WERI-Rb-1 (cell line): ENCODE measurements around the gene SULT1B1.

Experiments used
- DNase-seq: peaks from one replicate; pipeline ENCODE4 v3.0.0-alpha.2; 2020
- H3K27ac ChIP-seq: fragments of 250-450 bp; sonication (Bioruptor Pico); 2 replicates; pipeline ENCODE4 v1.5.1; 2020; ENCODE audit warnings: mild to moderate bottlenecking, moderate library complexity
- H3K27me3 ChIP-seq: fragments of 250-450 bp; sonication (Bioruptor Pico); 2 replicates; pipeline ENCODE4 v1.5.1; 2021; ENCODE audit warnings: mild to moderate bottlenecking, low read depth, moderate library complexity; ENCODE audit not compliant: insufficient read depth, severe bottlenecking
- H3K36me3 ChIP-seq: fragments of 250-450 bp; sonication (Bioruptor Pico); 2 replicates; pipeline ENCODE4 v1.5.1; 2020; ENCODE audit warnings: mild to moderate bottlenecking, moderate library complexity
- H3K4me3 ChIP-seq: 2 replicates; pipeline ENCODE4 v1.5.1; 2011; ENCODE audit warnings: low read depth, mild to moderate bottlenecking, control low read depth, low read length
- H3K9me3 ChIP-seq: fragments of 250-450 bp; sonication (Bioruptor Pico); 2 replicates; pipeline ENCODE4 v1.5.1; 2021; ENCODE audit warnings: mild to moderate bottlenecking, moderate library complexity; ENCODE audit not compliant: severe bottlenecking
- TF ChIP-seq, protein P1 (sequence below): IDR thresholded peaks from 2 replicates; pipeline ENCODE4 v1.5.1; 2011; ENCODE audit warnings: low read depth, mild to moderate bottlenecking, control low read depth, inconsistent platforms, low read length

The SULT1B1 gene

GRCh38 chr4:69760455-69760854, at the start of gene SULT1B1:
SULT1B1 (minus strand) TSS chr4:69760620; CDS start chr4:69755217, 5,403 bp downstream.
- Histone ChIP-seq H3K27me3 (no peaks in the 10 kb centered on the region), H3K4me3 (no peak within 1 kb of the TSS), H3K9me3 (no peaks in the 10 kb centered on the region), H3K27ac (no peak within 1 kb of the TSS), H3K36me3 (no peaks in the 10 kb centered on the region)
- no peak for DNase-seq
- TF ChIP-seq, protein P1, sequence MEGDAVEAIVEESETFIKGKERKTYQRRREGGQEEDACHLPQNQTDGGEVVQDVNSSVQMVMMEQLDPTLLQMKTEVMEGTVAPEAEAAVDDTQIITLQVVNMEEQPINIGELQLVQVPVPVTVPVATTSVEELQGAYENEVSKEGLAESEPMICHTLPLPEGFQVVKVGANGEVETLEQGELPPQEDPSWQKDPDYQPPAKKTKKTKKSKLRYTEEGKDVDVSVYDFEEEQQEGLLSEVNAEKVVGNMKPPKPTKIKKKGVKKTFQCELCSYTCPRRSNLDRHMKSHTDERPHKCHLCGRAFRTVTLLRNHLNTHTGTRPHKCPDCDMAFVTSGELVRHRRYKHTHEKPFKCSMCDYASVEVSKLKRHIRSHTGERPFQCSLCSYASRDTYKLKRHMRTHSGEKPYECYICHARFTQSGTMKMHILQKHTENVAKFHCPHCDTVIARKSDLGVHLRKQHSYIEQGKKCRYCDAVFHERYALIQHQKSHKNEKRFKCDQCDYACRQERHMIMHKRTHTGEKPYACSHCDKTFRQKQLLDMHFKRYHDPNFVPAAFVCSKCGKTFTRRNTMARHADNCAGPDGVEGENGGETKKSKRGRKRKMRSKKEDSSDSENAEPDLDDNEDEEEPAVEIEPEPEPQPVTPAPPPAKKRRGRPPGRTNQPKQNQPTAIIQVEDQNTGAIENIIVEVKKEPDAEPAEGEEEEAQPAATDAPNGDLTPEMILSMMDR: no peak

DNA sequence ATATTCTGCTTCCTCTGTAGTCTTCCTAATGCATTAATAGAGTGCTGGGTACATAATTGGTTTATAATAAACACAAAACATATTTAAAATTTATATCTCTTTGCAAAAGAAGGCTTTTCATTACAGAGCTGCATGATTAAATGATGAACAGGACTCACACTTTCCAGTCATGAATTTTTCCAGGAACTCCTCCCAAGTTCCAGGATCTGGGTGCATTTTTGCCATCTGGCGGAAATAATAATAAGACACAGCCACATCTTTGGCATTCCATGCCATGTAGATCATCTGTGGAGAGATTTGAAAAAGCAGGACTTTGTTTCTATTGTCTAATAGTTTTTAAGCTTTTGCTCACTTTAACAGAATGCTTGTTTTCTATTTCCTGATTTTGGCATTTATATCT, 40.2 kb upstream of the SULT1B1 start:
- H3K27me3 ChIP-seq: no peaks in the 10 kb centered on the region
- no peak for DNase-seq
- TF ChIP-seq, protein P1: no peak
- no peak overlapping the region for H3K27ac ChIP-seq
- no peaks in the 10 kb centered on the region for H3K9me3 ChIP-seq
- H3K4me3 ChIP-seq: no peak overlapping the region
- no peaks in the 10 kb centered on the region for H3K36me3 ChIP-seq

- no peak for DNase-seq
- Histone ChIP-seq H3K36me3 (no peaks in the 10 kb centered on the region), H3K9me3 (no peaks in the 10 kb centered on the region), H3K4me3 (no peak overlapping the region), H3K27ac (no peak overlapping the region), H3K27me3 (no peaks in the 10 kb centered on the region)
- TF ChIP-seq, protein P1: no peak
Observed at GRCh38 chr4:69799337-69799736, 38.9 kb upstream of the SULT1B1 start.

- DNase-seq: no peak
- Histone ChIP-seq H3K36me3 (no peaks in the 10 kb centered on the region), H3K27me3 (no peaks in the 10 kb centered on the region), H3K27ac (no peak overlapping the region), H3K4me3 (no peak overlapping the region), H3K9me3 (no peaks in the 10 kb centered on the region)
- TF ChIP-seq, protein P1: no peak
Observed at GRCh38 chr4:69793732-69794131, 33.3 kb upstream of the SULT1B1 start.

- Histone ChIP-seq H3K27ac (no peak overlapping the region), H3K36me3 (no peaks in the 10 kb centered on the region), H3K27me3 (no peaks in the 10 kb centered on the region), H3K9me3 (peaks cover 4% of the 10 kb centered on the region), H3K4me3 (no peak overlapping the region)
- no peak for DNase-seq
- TF ChIP-seq, protein P1: no peak
Observed at GRCh38 chr4:69787879-69788278, 27.5 kb upstream of the SULT1B1 start.

- DNase-seq: no peak
- TF ChIP-seq, protein P1: no peak
- Histone ChIP-seq H3K27me3 (no peaks in the 10 kb centered on the region), H3K9me3 (peaks cover 4% of the 10 kb centered on the region), H3K4me3 (no peak overlapping the region), H3K27ac (no peak overlapping the region), H3K36me3 (no peaks in the 10 kb centered on the region)
Observed at GRCh38 chr4:69786547-69786946, 26.1 kb upstream of the SULT1B1 start.
